ENCODE data around the gene DR1. TPM values are rescaled to one million over a fixed set of nuclear protein-coding genes. Genes with fewer than 3 reads are reported as not detected.

Gene DR1
- total RNA-seq, 4 donors from 2014 or later, result 26.8 to 59.1 (median 37.9) TPM

DNA sequence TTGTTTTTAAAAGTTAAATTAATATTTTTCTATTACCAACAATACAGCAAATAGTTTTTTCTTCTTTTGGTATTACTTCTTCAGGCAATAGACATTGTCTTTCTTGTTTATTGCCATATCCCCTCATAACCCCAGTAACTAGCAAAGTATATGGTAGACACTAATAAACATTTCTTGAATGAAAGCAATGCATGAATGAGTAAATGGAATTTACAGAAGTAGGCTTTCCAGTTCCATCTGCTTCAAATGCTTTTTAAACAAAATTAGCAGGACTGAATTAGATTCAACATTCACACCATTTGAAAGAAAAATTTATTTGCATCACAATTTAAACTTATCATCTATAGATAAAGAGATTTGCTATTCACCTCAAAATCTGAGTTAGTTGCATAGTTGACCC, 5.6 kb upstream of the DR1 start:
- H3K27me3 ChIP-seq, result no peaks in the 10 kb centered on the region
- in situ Hi-C loops (cut with MboI; ENCODE audit: low sequenced_read_pairs in 4 of 4), result no loop called here
- no peak overlapping the region for H3K4me3 ChIP-seq
- H3K27ac ChIP-seq, result no peak overlapping the region
- no peak for TF ChIP-seq POLR2A (IDR thresholded peaks at IDR 0.05)
- TF ChIP-seq, protein P1, sequence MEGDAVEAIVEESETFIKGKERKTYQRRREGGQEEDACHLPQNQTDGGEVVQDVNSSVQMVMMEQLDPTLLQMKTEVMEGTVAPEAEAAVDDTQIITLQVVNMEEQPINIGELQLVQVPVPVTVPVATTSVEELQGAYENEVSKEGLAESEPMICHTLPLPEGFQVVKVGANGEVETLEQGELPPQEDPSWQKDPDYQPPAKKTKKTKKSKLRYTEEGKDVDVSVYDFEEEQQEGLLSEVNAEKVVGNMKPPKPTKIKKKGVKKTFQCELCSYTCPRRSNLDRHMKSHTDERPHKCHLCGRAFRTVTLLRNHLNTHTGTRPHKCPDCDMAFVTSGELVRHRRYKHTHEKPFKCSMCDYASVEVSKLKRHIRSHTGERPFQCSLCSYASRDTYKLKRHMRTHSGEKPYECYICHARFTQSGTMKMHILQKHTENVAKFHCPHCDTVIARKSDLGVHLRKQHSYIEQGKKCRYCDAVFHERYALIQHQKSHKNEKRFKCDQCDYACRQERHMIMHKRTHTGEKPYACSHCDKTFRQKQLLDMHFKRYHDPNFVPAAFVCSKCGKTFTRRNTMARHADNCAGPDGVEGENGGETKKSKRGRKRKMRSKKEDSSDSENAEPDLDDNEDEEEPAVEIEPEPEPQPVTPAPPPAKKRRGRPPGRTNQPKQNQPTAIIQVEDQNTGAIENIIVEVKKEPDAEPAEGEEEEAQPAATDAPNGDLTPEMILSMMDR (IDR thresholded peaks at IDR 0.05 in 4 of 5, conservative IDR thresholded peaks at IDR 0.05 in 1 of 5), result no peak
- intact Hi-C loops (cut with DNase I; ENCODE audit: low total_unique reads), result loop anchor here (10.0 kb wide), 2 partner anchors 375 to 535 kb away; partner anchors contain the start of genes DIPK1A and DNTTIP2
- no peak for DNase-seq
- H3K9me3 ChIP-seq, result no peaks in the 10 kb centered on the region
- no peak for ATAC-seq
- H3K36me3 ChIP-seq, result peaks cover 0 to 3% of the 10 kb centered on the region in 2 donors
- peaks cover 4 to 11% of the 10 kb centered on the region in 2 donors for H3K4me1 ChIP-seq

DNA sequence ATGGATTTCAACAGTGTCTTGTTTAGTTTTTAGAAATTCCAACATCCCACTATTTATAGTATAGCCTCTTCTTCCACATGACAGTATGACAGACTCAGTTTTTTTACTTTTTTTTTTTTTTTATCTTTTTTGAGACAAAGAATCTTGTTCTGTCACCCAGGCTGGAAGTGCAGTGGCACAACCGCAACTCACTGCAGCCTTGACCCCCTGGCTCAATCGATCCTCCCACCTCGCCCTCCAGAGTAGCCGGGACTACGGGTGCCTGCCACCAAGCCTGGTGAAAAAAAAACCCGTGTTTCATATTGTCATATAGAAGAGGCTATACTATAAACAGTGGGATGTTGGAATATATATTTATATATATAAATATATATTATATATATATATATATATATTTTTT, 1.2 kb upstream of the DR1 start:
- no peak overlapping the region for H3K4me3 ChIP-seq

GRCh38 chr1:93344886-93345632, 648 bp upstream of the DR1 start:
- ATAC-seq (no peak), DNase-seq (no peak)
- TF ChIP-seq, protein P1 (IDR thresholded peaks at IDR 0.05 in 4 of 5, conservative IDR thresholded peaks at IDR 0.05 in 1 of 5), result no peak
- no peak for TF ChIP-seq POLR2A (IDR thresholded peaks at IDR 0.05)
- peaks cover 16 to 31% of the 10 kb centered on the region in 2 donors for H3K4me1 ChIP-seq
- intact Hi-C loops (cut with DNase I; ENCODE audit: low total_unique reads), result loop anchor here (2.0 to 10.0 kb wide), 6 partner anchors 183 to 1072 kb away; partner anchors contain the start of genes ABCD3, DIPK1A and DNTTIP2
- peak overlapping the region; percentile 82 to 97 (median 94) for H3K4me3 ChIP-seq
- in situ Hi-C loops (cut with MboI; ENCODE audit: low sequenced_read_pairs in 4 of 4), result no loop called here
- no peaks in the 10 kb centered on the region for H3K27me3 ChIP-seq
- H3K9me3 ChIP-seq, result no peaks in the 10 kb centered on the region
- no peaks in the 10 kb centered on the region for H3K36me3 ChIP-seq
- peak overlapping the region; percentile 95 to 98 (median 96) for H3K27ac ChIP-seq

More for the DNA sequence above, 1.2 kb upstream of the DR1 start:
- Histone ChIP-seq H3K27me3 (no peaks in the 10 kb centered on the region), H3K4me1 (peaks cover 11 to 25% of the 10 kb centered on the region in 2 donors), H3K27ac (no peak overlapping the region), H3K9me3 (no peaks in the 10 kb centered on the region), H3K36me3 (no peaks in the 10 kb centered on the region)
- intact Hi-C loops (cut with DNase I; ENCODE audit: low total_unique reads), result loop anchor here (2.0 to 10.0 kb wide), 3 partner anchors 380 to 530 kb away; partner anchors contain the start of genes DIPK1A and DNTTIP2
- DNase-seq (no peak), ATAC-seq (no peak)
- TF ChIP-seq, protein P1 (IDR thresholded peaks at IDR 0.05 in 4 of 5, conservative IDR thresholded peaks at IDR 0.05 in 1 of 5), result no peak
- TF ChIP-seq POLR2A (IDR thresholded peaks at IDR 0.05), result no peak
- in situ Hi-C loops (cut with MboI; ENCODE audit: low sequenced_read_pairs in 4 of 4), result no loop called here

DNA sequence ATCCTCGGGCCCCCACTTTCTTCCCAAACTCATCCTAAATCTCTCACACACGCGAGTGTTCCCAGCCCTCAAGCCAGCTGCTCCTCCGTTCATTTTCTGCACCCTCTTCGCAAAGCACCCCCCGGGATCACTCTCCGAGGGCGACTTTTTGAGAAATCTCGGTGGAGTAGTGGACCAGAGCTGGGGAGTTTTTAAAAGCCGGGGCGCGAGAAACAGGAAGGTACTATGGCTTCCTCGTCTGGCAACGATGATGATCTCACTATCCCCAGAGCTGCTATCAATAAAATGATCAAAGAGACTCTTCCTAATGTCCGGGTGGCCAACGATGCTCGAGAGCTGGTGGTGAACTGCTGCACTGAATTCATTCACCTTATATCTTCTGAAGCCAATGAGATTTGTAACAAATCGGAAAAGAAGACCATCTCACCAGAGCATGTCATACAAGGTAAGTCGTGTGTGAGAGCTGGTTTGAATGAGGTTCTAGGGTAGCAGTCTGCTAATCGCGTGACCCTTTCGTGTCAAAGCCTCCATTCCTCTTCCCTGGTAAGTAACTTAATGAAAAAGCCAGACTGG, 800 bp downstream of the DR1 start:
- DNase-seq (peak; percentile 17 to 34), ATAC-seq (peak; percentile 24 to 70)
- peak in 1 of 2 donors; percentile 49 for TF ChIP-seq POLR2A (IDR thresholded peaks at IDR 0.05)
- TF ChIP-seq, protein P1 (IDR thresholded peaks at IDR 0.05 in 4 of 5, conservative IDR thresholded peaks at IDR 0.05 in 1 of 5), result no peak
- in situ Hi-C loops (cut with MboI; ENCODE audit: low sequenced_read_pairs in 4 of 4), result no loop called here
- Histone ChIP-seq H3K27ac (peak overlapping the region; percentile 95 to 98 (median 96)), H3K9me3 (no peaks in the 10 kb centered on the region), H3K4me1 (peaks cover 30 to 45% of the 10 kb centered on the region in 2 donors), H3K36me3 (no peaks in the 10 kb centered on the region), H3K27me3 (no peaks in the 10 kb centered on the region), H3K4me3 (peak overlapping the region; percentile 82 to 97 (median 94))
- intact Hi-C loops (cut with DNase I; ENCODE audit: low total_unique reads), result loop anchor here (2.0 to 10.0 kb wide), 6 partner anchors 166 to 1071 kb away; partner anchors contain the start of genes ABCD3, CCDC18, DIPK1A and DNTTIP2

Measured in gastrocnemius medialis (tissue), 4 donors.